WI38 (cell line): ENCODE data around the gene IHH.
A peak's percentile ranks its signal among the peaks of the same experiment; 100 is the strongest.

ENCODE experiments used
- H3K4me3 ChIP-seq: 2 replicates; pipeline ENCODE4 v1.5.1; 2011; ENCODE audit warnings: low read depth, mild to moderate bottlenecking, control low read depth, low read length
- TF ChIP-seq, protein P1 (sequence below): IDR thresholded peaks from 2 replicates; pipeline ENCODE4 v1.5.1; 2012; ENCODE audit warnings: low read depth, mild to moderate bottlenecking, control low read depth, low read length

The IHH gene

DNA sequence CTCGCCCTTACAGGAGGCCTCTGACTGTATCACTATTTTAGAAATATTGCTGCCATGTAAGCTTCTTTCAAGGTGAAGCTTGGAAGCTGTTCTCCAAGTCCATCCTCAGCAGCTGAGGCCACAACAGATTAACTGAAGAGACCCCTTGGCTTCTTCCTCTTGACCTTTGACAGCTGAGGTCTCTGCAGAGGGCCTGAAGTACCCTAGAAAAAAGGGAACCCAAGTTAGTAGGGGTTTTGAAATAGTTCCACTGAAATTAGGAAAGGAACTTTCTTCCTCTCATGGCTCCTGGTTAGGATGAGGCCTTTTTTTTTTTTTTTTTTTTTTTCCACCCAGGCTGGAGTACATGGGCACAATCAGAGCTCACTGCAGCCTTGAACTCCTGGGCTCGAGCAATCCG lies 15.5 kb upstream of the IHH start:
- TF ChIP-seq, protein P1, sequence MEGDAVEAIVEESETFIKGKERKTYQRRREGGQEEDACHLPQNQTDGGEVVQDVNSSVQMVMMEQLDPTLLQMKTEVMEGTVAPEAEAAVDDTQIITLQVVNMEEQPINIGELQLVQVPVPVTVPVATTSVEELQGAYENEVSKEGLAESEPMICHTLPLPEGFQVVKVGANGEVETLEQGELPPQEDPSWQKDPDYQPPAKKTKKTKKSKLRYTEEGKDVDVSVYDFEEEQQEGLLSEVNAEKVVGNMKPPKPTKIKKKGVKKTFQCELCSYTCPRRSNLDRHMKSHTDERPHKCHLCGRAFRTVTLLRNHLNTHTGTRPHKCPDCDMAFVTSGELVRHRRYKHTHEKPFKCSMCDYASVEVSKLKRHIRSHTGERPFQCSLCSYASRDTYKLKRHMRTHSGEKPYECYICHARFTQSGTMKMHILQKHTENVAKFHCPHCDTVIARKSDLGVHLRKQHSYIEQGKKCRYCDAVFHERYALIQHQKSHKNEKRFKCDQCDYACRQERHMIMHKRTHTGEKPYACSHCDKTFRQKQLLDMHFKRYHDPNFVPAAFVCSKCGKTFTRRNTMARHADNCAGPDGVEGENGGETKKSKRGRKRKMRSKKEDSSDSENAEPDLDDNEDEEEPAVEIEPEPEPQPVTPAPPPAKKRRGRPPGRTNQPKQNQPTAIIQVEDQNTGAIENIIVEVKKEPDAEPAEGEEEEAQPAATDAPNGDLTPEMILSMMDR, result no peak
- H3K4me3 ChIP-seq, result no peak overlapping the region

DNA sequence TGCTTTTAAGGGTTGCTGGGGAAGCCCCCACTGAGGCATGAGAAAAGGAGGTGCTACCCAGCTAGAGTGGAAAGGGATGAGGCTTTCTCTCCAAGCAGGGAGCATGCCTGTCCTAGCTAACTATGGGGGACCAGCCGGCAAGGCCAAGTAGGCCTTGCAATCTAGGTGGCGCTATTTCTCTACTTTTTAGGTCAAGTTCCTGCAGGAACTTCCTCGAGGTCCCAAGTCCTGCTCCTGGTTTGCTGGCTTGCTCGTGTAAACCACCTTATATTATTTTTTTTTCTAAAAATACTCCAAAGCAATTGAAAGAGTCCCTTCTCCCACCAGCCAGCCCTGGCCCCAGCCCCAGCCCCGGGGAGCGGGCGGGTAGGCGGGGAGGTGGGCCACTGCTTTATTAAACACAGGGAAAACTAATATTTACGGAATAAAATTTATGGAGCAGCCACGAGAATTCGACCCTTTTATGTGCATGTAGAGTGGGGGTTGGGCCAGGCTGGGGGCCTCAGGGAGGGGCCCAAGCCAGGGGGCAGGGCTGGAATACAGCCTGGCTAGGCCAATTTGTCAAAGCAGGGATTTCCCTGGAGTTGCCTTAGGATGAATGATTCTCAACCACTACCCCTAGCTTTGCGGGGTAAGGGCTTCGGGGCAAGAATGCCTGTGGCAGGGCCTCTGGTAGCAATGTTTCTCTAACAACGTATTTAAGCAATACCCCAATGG lies 12.8 kb upstream of the IHH start:
- H3K4me3 ChIP-seq, result no peak overlapping the region
- TF ChIP-seq, protein P1, result peak; percentile 71

DNA sequence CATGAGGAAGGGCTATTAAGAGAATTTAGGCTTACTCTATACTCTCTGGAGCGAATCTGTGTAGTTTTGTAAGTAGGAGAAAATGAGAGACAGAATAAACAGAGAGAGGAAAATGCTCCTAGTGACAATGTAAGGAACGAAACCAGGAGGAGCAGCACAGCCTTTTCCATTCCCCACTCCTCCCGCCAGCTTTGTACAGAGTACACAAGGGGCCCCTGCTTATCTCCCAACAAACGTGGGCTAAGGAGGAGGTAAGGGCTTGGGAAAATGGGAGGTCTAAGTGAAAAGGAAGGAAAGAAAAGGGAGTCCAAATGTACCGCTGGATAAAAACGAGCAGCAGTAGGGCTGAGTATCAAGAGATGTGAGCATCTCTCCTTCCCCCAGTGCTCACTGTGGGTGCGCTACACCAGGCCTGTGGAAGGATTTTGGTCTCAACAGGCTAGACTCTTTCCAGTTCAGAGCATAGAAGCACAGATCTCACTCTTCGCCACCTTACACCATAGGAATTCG lies 12.1 kb upstream of the IHH start:
- no peak overlapping the region for H3K4me3 ChIP-seq
- TF ChIP-seq, protein P1, result no peak

DNA sequence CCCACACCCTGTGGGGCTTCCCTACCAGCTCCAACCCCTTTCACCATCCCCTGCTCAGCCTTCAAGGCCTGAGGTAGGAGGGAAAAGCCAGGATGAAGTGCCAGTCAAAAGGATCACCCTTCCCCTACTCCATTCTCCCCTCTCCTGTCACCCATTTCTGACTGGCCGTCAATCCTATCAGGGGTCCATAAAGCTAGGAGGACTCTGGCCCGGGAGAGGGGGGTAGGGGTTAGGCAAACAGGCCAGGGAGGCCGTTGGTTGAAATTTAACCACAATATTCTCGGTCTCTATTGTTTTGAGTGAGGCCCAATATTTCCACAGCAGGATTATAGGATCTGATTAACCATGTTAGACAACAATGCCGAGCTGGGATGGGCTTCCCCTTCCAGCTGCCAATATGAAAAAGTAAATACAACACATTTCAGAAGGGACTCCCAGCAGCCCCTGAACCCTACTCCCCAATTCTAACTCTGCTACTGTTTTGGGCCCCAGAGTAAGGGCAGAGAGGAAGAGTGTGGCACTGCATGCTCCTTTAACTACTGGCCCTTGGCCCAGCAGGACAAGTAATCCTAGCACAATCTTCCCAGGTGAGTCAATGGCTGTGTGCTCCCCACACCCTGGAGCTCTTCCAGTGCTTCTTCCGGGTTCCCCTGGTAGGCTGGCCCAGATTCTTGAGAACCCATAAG lies 10.6 kb upstream of the IHH start:
- H3K4me3 ChIP-seq, result no peak overlapping the region
- TF ChIP-seq, protein P1, result no peak

DNA sequence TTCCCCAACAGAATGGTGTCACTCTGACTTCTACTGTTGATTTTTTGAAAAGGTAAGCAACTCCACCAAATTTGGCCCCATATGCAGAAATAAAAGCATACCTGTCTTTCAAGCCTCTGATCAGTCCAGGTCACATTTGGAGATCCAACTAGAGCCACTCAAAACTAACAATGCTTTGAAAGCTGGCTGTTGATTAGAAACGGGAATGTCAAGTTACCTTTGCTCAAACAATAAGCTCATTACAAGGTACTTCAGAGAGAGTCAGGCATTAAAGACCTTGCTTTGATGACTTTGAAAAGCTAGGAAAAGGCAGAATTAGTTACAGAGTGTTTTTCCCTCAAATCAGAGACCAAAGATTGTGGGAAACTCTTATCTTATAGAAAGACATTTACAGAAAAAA lies 4.8 kb upstream of the IHH start:
- H3K4me3 ChIP-seq, result no peak overlapping the region
- TF ChIP-seq, protein P1, result no peak

DNA sequence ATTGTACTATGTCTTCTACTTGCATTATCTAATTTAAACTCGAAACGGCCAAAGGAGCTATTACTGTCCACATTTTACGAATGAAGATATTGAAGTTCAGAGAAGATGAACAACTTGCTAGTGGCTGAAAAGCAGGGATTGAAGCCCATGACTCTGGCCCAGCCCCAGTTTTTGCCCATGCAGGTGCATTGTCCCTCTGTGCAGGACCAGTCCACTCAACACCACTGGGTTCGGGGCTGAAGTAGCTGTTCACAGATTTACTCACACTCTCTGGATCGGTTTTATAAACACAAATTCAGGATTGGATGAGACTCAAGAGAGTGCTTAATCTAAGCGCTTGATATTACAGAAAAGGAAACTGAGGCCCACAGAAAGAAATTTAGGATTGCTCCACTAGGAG lies 1.4 kb upstream of the IHH start:
- TF ChIP-seq, protein P1, result no peak
- H3K4me3 ChIP-seq, result no peak overlapping the region
